ENCODE data around the gene ZNF69.
A peak's percentile ranks its signal among the peaks of the same experiment; 100 is the strongest.
"Not testable (repeated sequence)": the region's sequence is repeated elsewhere in the genome, so short reads cannot be mapped to it uniquely, and the experiment has no call there.

ZNF69 gene

GRCh38 chr19:11879687-11880266 lies 7.8 kb upstream of the ZNF69 start:
- DNase-seq (ENCODE audit: extremely low read depth, low read depth); H3K4me3 ChIP-seq (replicated peaks; ENCODE audit: low read depth, low read length): not testable (repeated sequence)
- peak; percentile 16 for TF ChIP-seq CTCF (IDR thresholded peaks at IDR 0.05; ENCODE audit: low read depth, low read length, missing control alignments)

- no peak for DNase-seq (ENCODE audit: extremely low read depth, low read depth)
- no peak for TF ChIP-seq CTCF (IDR thresholded peaks at IDR 0.05; ENCODE audit: low read depth, low read length, missing control alignments)
- no peak overlapping the region for H3K4me3 ChIP-seq (replicated peaks; ENCODE audit: low read depth, low read length)
These were observed 7.0 kb upstream of the ZNF69 start for GRCh38 chr19:11880598-11880997.

- DNase-seq (ENCODE audit: extremely low read depth, low read depth) = peak; percentile 20
- TF ChIP-seq CTCF (IDR thresholded peaks at IDR 0.05; ENCODE audit: low read depth, low read length, missing control alignments) = peak; percentile 67
- no peak overlapping the region for H3K4me3 ChIP-seq (replicated peaks; ENCODE audit: low read depth, low read length)
These were observed 6.3 kb upstream of the ZNF69 start for GRCh38 chr19:11881151-11881800.

- no peak for TF ChIP-seq CTCF (IDR thresholded peaks at IDR 0.05; ENCODE audit: low read depth, low read length, missing control alignments)
- H3K4me3 ChIP-seq (replicated peaks; ENCODE audit: low read depth, low read length) = no peak overlapping the region
These were observed 5.0 kb upstream of the ZNF69 start for GRCh38 chr19:11882606-11883005.

GRCh38 chr19:11887234-11887610 lies 360 bp upstream of the ZNF69 start:
- no peak overlapping the region for H3K4me3 ChIP-seq (replicated peaks; ENCODE audit: low read depth, low read length)
- no peak for TF ChIP-seq CTCF (IDR thresholded peaks at IDR 0.05; ENCODE audit: low read depth, low read length, missing control alignments)
- DNase-seq (ENCODE audit: extremely low read depth, low read depth) = no peak

More at GRCh38 chr19:11882606-11883005, 5.0 kb upstream of the ZNF69 start:
- DNase-seq (ENCODE audit: extremely low read depth, low read depth) = no peak

GRCh38 chr19:11889901-11890300 lies 2.3 kb downstream of the ZNF69 start:
- not testable (repeated sequence) for DNase-seq (ENCODE audit: extremely low read depth, low read depth); H3K4me3 ChIP-seq (replicated peaks; ENCODE audit: low read depth, low read length)

- H3K4me3 ChIP-seq (replicated peaks; ENCODE audit: low read depth, low read length) = no peak overlapping the region
- TF ChIP-seq CTCF (IDR thresholded peaks at IDR 0.05; ENCODE audit: low read depth, low read length, missing control alignments) = no peak
- DNase-seq (ENCODE audit: extremely low read depth, low read depth) = no peak
These were observed 3.1 kb downstream of the ZNF69 start for GRCh38 chr19:11890634-11891033.
